Nephron progenitor cell (in vitro differentiated cells): Measurements from ENCODE around the gene TACR2.
A peak's percentile ranks its signal among the peaks of the same experiment; 100 is the strongest.

Experiments used
- DNase-seq: peaks from one replicate; pipeline ENCODE4 v3.0.0; 2021
- H3K27ac Mint-ChIP-seq: 2 replicates; pipeline ENCODE4 v1.8.0; 2021; ENCODE audit warnings: mild to moderate bottlenecking, moderate library complexity, mixed read lengths
- H3K27me3 Mint-ChIP-seq: 2 replicates; pipeline ENCODE4 v1.8.0; 2021; ENCODE audit warnings: mild to moderate bottlenecking, low read depth, mixed read lengths; ENCODE audit not compliant: poor library complexity
- H3K36me3 Mint-ChIP-seq: 2 replicates; pipeline ENCODE4 v1.8.0; 2021; ENCODE audit warnings: low read depth, mixed read lengths
- H3K4me1 Mint-ChIP-seq: 2 replicates; pipeline ENCODE4 v1.8.0; 2021; ENCODE audit warnings: mixed read lengths
- H3K4me3 Mint-ChIP-seq: 2 replicates; pipeline ENCODE4 v1.8.0; 2021; ENCODE audit warnings: mild to moderate bottlenecking, moderate library complexity, mixed read lengths
- H3K9me3 Mint-ChIP-seq: 2 replicates; pipeline ENCODE4 v1.8.0; 2021; ENCODE audit warnings: mild to moderate bottlenecking, moderate library complexity, mixed read lengths
- CTCF ChIP-seq: fragments of 200-600 bp; sonication (generic); IDR thresholded peaks from 2 replicates; pipeline ENCODE4 v1.5.0; 2021; ENCODE audit warnings: antibody characterized with exemption

Gene TACR2

GRCh38 chr10:69461243-69462025, 44.7 kb upstream of the TACR2 start:
- TF ChIP-seq CTCF: no peak
- no peak overlapping the region for H3K4me3 Mint-ChIP-seq
- peaks cover 2% of the 10 kb centered on the region for H3K27me3 Mint-ChIP-seq
- no peaks in the 10 kb centered on the region for H3K9me3 Mint-ChIP-seq
- no peak for DNase-seq
- no peaks in the 10 kb centered on the region for H3K36me3 Mint-ChIP-seq
- no peak overlapping the region for H3K27ac Mint-ChIP-seq
- H3K4me1 Mint-ChIP-seq: peaks cover 75% of the 10 kb centered on the region

DNA sequence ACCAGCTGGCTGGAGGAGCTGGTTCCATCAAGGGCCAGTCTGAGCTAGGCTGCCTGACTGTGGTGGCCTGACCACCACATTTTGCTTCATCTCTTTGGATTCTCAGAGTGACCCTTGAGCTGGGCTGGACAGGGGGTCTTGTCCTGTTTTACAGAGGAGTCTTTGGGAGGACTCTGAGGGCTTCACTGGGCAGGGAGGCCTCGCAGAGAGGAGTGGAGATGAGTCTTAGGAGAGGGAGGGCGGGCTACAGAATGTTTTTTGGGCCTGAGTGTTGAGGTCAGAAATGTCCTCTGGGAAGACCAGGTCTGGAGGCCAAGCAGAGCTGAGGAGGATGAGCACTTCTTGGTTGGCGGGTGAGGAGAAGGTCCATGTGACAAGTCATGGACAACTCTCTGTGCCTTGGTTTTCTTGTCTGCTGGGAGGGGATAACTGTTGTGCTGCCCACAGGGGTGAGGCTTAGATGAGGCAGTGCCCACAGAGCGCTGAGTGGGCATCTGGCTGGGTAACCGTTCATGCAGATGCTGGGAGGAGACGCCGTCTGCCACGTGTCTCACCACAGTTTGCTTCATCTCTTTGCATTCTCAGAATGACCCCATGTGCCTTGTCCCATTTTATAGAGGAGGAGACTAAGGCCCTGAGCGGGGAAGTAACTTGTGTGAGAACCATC, 44.0 kb upstream of the TACR2 start:
- H3K4me1 Mint-ChIP-seq: peaks cover 68% of the 10 kb centered on the region
- no peak for TF ChIP-seq CTCF

GRCh38 chr10:69459893-69460575, 43.3 kb upstream of the TACR2 start:
- DNase-seq: no peak
- peaks cover 6% of the 10 kb centered on the region for H3K27me3 Mint-ChIP-seq

More for the DNA sequence above, 44.0 kb upstream of the TACR2 start:
- H3K36me3 Mint-ChIP-seq: no peaks in the 10 kb centered on the region
- H3K27me3 Mint-ChIP-seq: peaks cover 2% of the 10 kb centered on the region
- no peak overlapping the region for H3K4me3 Mint-ChIP-seq
- no peak for DNase-seq
- no peaks in the 10 kb centered on the region for H3K9me3 Mint-ChIP-seq
- peak overlapping the region; percentile 77 for H3K27ac Mint-ChIP-seq

DNA sequence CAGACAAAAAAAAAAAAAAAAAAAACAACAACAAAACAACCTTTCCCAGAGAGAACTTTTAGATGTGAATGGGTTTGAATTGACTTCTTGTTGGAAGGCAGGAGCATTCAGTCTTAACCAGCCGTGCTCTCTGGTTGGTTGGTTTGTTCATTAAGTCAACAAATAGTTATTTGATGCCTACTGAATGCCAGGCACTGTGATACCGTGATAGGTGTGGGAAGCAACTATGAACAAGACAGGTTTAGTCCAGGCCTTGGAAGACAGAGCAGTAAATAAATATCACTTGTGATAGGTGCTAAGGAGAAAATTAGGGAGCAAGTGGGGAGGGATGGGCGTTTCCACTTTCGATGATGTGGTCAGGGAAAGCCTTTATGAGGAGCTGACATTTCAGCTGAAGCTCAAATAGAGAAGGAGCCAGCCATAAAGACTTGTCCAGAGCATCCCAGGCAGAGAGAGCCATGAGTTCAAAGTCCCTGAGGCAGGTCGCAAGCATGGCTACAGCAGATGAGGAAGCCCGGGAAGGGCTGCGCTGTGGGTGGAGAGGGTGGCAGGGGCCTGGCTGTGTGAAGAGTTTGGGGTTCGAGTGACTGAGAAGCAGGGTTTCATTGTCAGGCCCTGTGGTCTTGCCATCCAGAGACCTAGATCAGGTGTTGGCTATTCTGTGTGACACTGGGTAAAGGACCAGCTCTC, 42.5 kb upstream of the TACR2 start:
- Mint-ChIP-seq H3K9me3 (no peaks in the 10 kb centered on the region), H3K4me3 (no peak overlapping the region), H3K27me3 (peaks cover 6% of the 10 kb centered on the region), H3K36me3 (no peaks in the 10 kb centered on the region), H3K27ac (peak overlapping the region; percentile 24), H3K4me1 (peaks cover 53% of the 10 kb centered on the region)
- no peak for DNase-seq
- TF ChIP-seq CTCF: no peak

More at GRCh38 chr10:69459893-69460575, 43.3 kb upstream of the TACR2 start:
- no peak overlapping the region for H3K27ac Mint-ChIP-seq
- H3K4me3 Mint-ChIP-seq: no peak overlapping the region
- TF ChIP-seq CTCF: no peak
- no peaks in the 10 kb centered on the region for H3K36me3 Mint-ChIP-seq
- no peaks in the 10 kb centered on the region for H3K9me3 Mint-ChIP-seq
- peaks cover 61% of the 10 kb centered on the region for H3K4me1 Mint-ChIP-seq

DNA sequence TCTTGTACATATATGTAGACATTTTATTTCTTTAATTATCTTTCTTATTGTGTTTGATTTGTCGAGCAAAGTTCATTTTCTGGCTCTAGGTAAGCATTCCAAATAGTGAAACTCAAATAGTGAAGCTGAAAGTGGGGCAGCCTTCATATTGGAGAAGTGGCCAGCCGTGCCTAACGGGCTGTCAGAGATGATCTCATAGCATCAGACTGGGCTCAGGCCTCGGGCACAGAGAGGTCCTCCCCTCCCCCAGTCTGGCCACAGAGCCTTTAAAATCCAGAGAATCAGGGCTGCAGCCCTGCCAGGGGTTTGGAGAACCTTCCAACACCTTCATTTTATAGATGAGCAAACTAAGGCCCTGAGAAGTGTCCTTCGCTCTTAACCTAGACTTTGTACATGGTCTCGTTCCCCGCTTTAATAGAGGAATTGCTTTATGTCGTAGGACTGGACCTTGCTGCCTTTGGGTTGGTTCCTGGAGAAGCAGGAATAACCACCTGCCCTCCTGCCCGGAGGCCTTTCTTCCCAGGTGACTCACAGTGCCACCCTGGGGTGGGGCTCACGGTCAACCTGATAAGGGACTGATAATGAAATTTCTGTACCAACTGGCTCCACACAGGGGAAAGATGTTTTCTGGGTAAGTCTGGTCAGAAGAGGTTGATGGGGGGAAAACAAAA, 41.8 kb upstream of the TACR2 start:
- H3K27ac Mint-ChIP-seq: peak overlapping the region; percentile 24
- H3K4me1 Mint-ChIP-seq: peaks cover 47% of the 10 kb centered on the region
- H3K27me3 Mint-ChIP-seq: peaks cover 12% of the 10 kb centered on the region
- no peak for TF ChIP-seq CTCF
- no peaks in the 10 kb centered on the region for H3K9me3 Mint-ChIP-seq
- no peak for DNase-seq
- H3K36me3 Mint-ChIP-seq: no peaks in the 10 kb centered on the region
- H3K4me3 Mint-ChIP-seq: no peak overlapping the region
